H1 (cell line): ENCODE results near the gene MRPS18C.

Experiments
- ATF3 ChIP-seq: IDR thresholded peaks from 2 replicates; pipeline ENCODE4 v1.6.1; 2011; ENCODE audit warnings: low read depth, mild to moderate bottlenecking, low read length; ENCODE audit not compliant: insufficient read depth
- CTCF ChIP-seq, 3 experiments: IDR thresholded peaks; 1 replicate in 2 of 3; 2 replicates in 1 of 3; pipeline versions ENCODE4 v1.5.1 to v1.6.1; 2011; ENCODE audit warnings: low read length in 3 of 3, mild to moderate bottlenecking in 3 of 3, inconsistent platforms in 2 of 3, low read depth in 1 of 3, moderate library complexity in 1 of 3; ENCODE audit not compliant: insufficient read depth in 1 of 3; ENCODE audit errors: control extremely low read depth in 1 of 3
- NRF1 ChIP-seq: IDR thresholded peaks from 2 replicates; pipeline ENCODE4 v1.6.1; 2011; ENCODE audit warnings: mild to moderate bottlenecking, low read depth, low read length, improper control_type of control experiment
- POLR2A ChIP-seq, 2 experiments: IDR thresholded peaks; 1 replicate in 1 of 2; 2 replicates in 1 of 2; pipeline ENCODE4 v1.6.1; 2011; ENCODE audit warnings: low read depth in 2 of 2, low read length in 2 of 2, mild to moderate bottlenecking in 2 of 2; ENCODE audit errors: control extremely low read depth in 1 of 2
- RAD21 ChIP-seq, 2 experiments: IDR thresholded peaks in 1 of 2; conservative IDR thresholded peaks in 1 of 2; 2 replicates each; pipeline ENCODE4 v1.6.1; 2011; ENCODE audit warnings: low read depth in 2 of 2, low read length in 2 of 2, improper control_type of control experiment in 1 of 2, inconsistent platforms in 1 of 2, mild to moderate bottlenecking in 1 of 2, moderate library complexity in 1 of 2
- TAF1 ChIP-seq: IDR thresholded peaks from 2 replicates; pipeline ENCODE4 v1.6.1; 2011; ENCODE audit warnings: mild to moderate bottlenecking, low read depth, low read length

- TF ChIP-seq POLR2A (IDR thresholded peaks at IDR 0.05; ENCODE audit: control extremely low read depth in 1 of 2, low read depth in 2 of 2, low read length in 2 of 2) (no peak), TAF1 (no peak), CTCF (IDR thresholded peaks at IDR 0.05; ENCODE audit: control extremely low read depth in 1 of 3, insufficient read depth in 1 of 3, low read depth in 1 of 3, low read length in 3 of 3) (no peak), NRF1 (no peak), ATF3 (no peak), RAD21 (IDR thresholded peaks at IDR 0.05 in 1 of 2, conservative IDR thresholded peaks at IDR 0.05 in 1 of 2; ENCODE audit: low read depth in 2 of 2, low read length in 2 of 2) (no peak)
Measured at GRCh38 chr4:83504503-83504902, 48.6 kb downstream of the MRPS18C start.
